Measurements from ENCODE around the gene NCAPG2.

The NCAPG2 gene

DNA sequence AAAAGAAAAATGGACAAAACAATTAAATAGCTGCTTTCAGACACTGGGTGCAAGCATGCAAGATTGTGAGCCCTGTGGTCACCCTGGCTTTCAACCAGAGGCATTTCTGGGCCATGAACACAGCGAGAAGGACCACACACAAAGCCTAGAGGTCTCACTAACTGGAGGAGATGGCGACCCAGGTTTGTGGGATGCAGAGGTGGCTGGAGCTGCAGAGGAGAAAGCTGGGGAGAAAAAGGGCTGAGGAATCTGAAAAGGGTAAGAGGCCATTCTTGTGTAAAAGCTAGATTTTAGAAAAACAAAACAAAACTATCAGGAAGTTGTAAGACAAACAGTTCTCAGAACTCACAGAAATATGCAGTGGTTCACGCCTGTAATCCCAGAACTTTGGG, 86.9 kb downstream of the NCAPG2 start:
- Histone ChIP-seq H3K4me1 (ENCODE audit: control insufficient read depth, insufficient read depth, low read length) (no peaks in the 10 kb centered on the region), H3K27ac (ENCODE audit: insufficient read depth, low read depth, low read length, poor library complexity, severe bottlenecking) (no peak overlapping the region), H3K4me3 (ENCODE audit: insufficient read depth, low read depth, low read length) (no peak overlapping the region), H3K9me3 (ENCODE audit: control insufficient read depth, low read length) (no peaks in the 10 kb centered on the region), H3K36me3 (ENCODE audit: control insufficient read depth, insufficient read depth, low read length) (no peaks in the 10 kb centered on the region), H3K27me3 (ENCODE audit: control insufficient read depth, insufficient read depth, low read length, poor library complexity, severe bottlenecking) (no peaks in the 10 kb centered on the region)
- WGBS, 2 experiments, result 79 to 87% methylated on average over 3 of the region's 3 CpGs

DNA sequence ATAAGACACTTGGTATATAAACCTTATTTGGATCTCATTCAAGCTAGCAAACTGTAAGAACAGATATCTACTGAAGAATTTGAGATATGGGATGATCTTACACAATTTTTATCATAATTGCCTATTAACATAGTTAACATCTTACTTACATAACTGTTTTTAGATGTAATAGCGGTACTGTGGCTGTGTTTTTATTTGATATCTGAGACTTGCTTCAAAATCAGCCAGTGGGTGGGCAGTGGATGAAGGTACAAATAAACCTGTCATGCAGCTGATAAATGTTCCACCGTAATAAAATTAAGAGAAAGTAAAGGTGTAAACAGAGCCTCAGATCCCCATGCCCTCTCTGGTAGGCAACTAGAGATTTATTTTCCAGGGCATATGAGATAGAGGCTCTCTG, 88.6 kb downstream of the NCAPG2 start:
- Histone ChIP-seq H3K4me1 (ENCODE audit: control insufficient read depth, insufficient read depth, low read length) (no peaks in the 10 kb centered on the region), H3K27me3 (ENCODE audit: control insufficient read depth, insufficient read depth, low read length, poor library complexity, severe bottlenecking) (no peaks in the 10 kb centered on the region), H3K4me3 (ENCODE audit: insufficient read depth, low read depth, low read length) (no peak overlapping the region), H3K27ac (ENCODE audit: insufficient read depth, low read depth, low read length, poor library complexity, severe bottlenecking) (no peak overlapping the region), H3K36me3 (ENCODE audit: control insufficient read depth, insufficient read depth, low read length) (no peaks in the 10 kb centered on the region), H3K9me3 (ENCODE audit: control insufficient read depth, low read length) (no peaks in the 10 kb centered on the region)
- 92 to 98% methylated on average over 2 of the region's 2 CpGs for WGBS, 2 experiments

DNA sequence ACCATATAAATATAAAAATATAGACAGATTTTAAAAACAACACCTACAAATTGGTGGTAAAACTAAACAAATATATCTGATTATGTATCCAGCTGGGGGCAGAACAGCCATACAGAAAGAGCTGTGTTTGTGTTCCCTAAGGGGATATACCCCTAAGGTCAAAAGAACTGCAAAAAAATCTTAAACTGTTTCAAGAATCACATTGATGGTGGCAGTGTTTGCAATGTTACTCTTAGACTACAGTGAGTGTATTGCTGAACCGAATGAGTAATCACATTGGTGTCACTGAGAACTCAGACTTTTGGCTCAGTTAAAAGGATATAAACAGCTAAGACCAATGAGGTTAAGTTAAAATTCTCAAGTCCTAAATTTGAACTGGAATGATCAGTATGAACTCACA, 89.9 kb downstream of the NCAPG2 start:
- WGBS, 2 experiments, result 93 to 100% methylated on average over 1 of the region's 1 CpG

DNA sequence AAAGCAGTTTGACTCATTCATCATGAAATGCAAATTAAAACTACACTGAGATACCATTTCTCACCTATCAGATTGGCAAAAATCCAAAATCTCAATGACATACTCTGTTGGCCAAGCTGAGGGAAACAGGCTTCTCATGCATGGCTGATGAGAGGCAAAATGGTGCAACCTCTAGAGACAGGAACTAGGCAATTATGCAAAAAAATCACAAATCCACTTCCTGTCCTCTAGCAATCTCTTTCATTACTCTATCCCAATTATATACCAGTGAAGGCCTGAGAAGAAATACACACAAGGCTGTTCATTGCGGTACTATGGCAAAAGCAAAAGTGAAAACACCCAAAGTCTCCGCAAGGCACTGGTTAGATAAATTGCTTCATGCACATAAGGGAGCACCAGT, 91.1 kb downstream of the NCAPG2 start:
- H3K27ac ChIP-seq (ENCODE audit: insufficient read depth, low read depth, low read length, poor library complexity, severe bottlenecking), result no peak overlapping the region
- H3K36me3 ChIP-seq (ENCODE audit: control insufficient read depth, insufficient read depth, low read length), result no peaks in the 10 kb centered on the region
- no peaks in the 10 kb centered on the region for H3K27me3 ChIP-seq (ENCODE audit: control insufficient read depth, insufficient read depth, low read length, poor library complexity, severe bottlenecking)
- 95% methylated on average over 2 of the region's 2 CpGs for WGBS, 2 experiments
- no peaks in the 10 kb centered on the region for H3K9me3 ChIP-seq (ENCODE audit: control insufficient read depth, low read length)
- H3K4me3 ChIP-seq (ENCODE audit: insufficient read depth, low read depth, low read length), result no peak overlapping the region
- no peaks in the 10 kb centered on the region for H3K4me1 ChIP-seq (ENCODE audit: control insufficient read depth, insufficient read depth, low read length)

More for the DNA sequence above, 89.9 kb downstream of the NCAPG2 start:
- no peak overlapping the region for H3K27ac ChIP-seq (ENCODE audit: insufficient read depth, low read depth, low read length, poor library complexity, severe bottlenecking)
- no peaks in the 10 kb centered on the region for H3K36me3 ChIP-seq (ENCODE audit: control insufficient read depth, insufficient read depth, low read length)
- no peaks in the 10 kb centered on the region for H3K27me3 ChIP-seq (ENCODE audit: control insufficient read depth, insufficient read depth, low read length, poor library complexity, severe bottlenecking)
- no peaks in the 10 kb centered on the region for H3K9me3 ChIP-seq (ENCODE audit: control insufficient read depth, low read length)
- H3K4me3 ChIP-seq (ENCODE audit: insufficient read depth, low read depth, low read length), result no peak overlapping the region
- no peaks in the 10 kb centered on the region for H3K4me1 ChIP-seq (ENCODE audit: control insufficient read depth, insufficient read depth, low read length)

DNA sequence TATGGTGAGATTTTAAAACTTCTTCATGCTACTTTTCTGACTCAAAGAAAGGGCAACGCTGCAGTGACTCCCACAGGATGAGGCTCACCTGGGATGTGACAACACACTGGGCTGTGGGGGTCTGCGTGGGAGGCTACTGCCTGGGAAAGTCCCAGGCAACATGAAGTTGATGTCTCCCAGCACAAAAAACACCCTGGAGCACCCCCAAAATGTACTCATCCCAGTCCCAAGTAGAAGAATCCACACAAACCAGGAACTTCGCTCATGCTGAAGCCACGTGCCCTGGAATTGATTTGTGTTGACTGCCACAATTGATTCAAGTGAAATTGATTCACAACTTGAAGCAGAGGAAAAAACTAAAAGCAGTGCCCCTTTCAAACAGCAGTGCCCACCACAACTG, 92.1 kb downstream of the NCAPG2 start:
- Histone ChIP-seq H3K36me3 (ENCODE audit: control insufficient read depth, insufficient read depth, low read length) (no peaks in the 10 kb centered on the region), H3K27ac (ENCODE audit: insufficient read depth, low read depth, low read length, poor library complexity, severe bottlenecking) (no peak overlapping the region)

DNA sequence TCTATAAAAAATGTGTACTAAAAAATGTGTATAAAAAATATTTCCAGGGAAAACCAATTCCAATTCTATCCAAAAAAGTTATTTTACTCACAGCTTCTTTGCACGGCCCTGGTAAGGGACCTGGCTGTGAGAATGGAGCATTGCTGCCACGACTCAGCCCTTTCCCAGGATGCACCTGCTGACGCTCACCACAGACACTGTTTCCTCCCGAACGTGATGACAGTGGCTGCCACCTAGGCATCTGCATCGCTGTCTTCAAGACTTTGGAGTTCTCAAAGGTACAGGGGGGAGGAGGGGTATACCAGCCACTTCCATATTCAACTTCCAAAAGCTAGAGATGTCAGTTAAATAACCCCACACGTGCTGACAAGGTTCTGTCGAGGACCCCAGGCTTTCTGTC, 93.1 kb downstream of the NCAPG2 start:
- WGBS, 2 experiments, result 87 to 94% methylated on average over 8 of the region's 8 CpGs
- Histone ChIP-seq H3K9me3 (ENCODE audit: control insufficient read depth, low read length) (no peaks in the 10 kb centered on the region), H3K4me1 (ENCODE audit: control insufficient read depth, insufficient read depth, low read length) (no peaks in the 10 kb centered on the region), H3K27me3 (ENCODE audit: control insufficient read depth, insufficient read depth, low read length, poor library complexity, severe bottlenecking) (no peaks in the 10 kb centered on the region), H3K4me3 (ENCODE audit: insufficient read depth, low read depth, low read length) (no peak overlapping the region), H3K27ac (ENCODE audit: insufficient read depth, low read depth, low read length, poor library complexity, severe bottlenecking) (no peak overlapping the region), H3K36me3 (ENCODE audit: control insufficient read depth, insufficient read depth, low read length) (no peaks in the 10 kb centered on the region)

More for the DNA sequence above, 92.1 kb downstream of the NCAPG2 start:
- Histone ChIP-seq H3K4me1 (ENCODE audit: control insufficient read depth, insufficient read depth, low read length) (no peaks in the 10 kb centered on the region), H3K4me3 (ENCODE audit: insufficient read depth, low read depth, low read length) (no peak overlapping the region), H3K27me3 (ENCODE audit: control insufficient read depth, insufficient read depth, low read length, poor library complexity, severe bottlenecking) (no peaks in the 10 kb centered on the region), H3K9me3 (ENCODE audit: control insufficient read depth, low read length) (no peaks in the 10 kb centered on the region)
- 87 to 88% methylated on average over 4 of the region's 4 CpGs for WGBS, 2 experiments

DNA sequence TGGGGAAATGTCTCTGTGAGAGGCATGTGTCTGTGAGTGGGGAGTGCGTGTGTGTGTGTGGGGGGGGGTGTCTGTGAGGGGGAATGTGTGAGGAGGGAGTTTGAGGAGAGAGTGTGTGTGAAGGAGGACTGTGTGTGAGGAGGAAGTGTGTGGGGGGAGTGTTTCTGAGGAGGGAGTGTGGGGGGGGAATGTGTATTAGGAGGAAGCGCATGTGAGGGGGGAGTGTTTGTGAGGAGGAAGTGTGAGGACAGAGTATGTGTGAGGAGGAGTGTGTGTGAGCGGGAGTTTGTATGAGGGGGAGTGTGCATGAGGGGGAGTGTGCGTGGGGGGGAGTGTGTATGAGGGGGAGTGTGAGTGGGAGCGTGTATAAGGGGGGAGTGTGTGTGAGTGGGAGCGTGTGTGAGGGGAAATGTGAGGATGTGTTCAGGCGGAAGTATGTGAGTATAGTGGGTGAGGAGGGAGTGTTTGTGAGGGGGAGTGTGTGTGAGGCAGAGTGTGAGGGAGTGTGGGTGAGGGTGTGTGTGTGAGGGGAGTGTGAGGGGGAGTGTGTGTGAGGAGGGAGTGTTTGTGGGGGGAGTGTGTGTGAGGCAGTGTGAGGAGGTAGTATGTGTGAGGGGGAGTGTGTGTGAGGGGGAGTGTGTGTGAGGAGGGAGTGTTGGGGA, 95.2 kb downstream of the NCAPG2 start:
- no peaks in the 10 kb centered on the region for H3K9me3 ChIP-seq (ENCODE audit: control insufficient read depth, low read length)
- H3K36me3 ChIP-seq (ENCODE audit: control insufficient read depth, insufficient read depth, low read length), result no peaks in the 10 kb centered on the region
- WGBS, 2 experiments, result 84 to 85% methylated on average over 7 of the region's 7 CpGs
- H3K4me3 ChIP-seq (ENCODE audit: insufficient read depth, low read depth, low read length), result no peak overlapping the region
- no peak overlapping the region for H3K27ac ChIP-seq (ENCODE audit: insufficient read depth, low read depth, low read length, poor library complexity, severe bottlenecking)
- no peaks in the 10 kb centered on the region for H3K4me1 ChIP-seq (ENCODE audit: control insufficient read depth, insufficient read depth, low read length)
- H3K27me3 ChIP-seq (ENCODE audit: control insufficient read depth, insufficient read depth, low read length, poor library complexity, severe bottlenecking), result no peaks in the 10 kb centered on the region

DNA sequence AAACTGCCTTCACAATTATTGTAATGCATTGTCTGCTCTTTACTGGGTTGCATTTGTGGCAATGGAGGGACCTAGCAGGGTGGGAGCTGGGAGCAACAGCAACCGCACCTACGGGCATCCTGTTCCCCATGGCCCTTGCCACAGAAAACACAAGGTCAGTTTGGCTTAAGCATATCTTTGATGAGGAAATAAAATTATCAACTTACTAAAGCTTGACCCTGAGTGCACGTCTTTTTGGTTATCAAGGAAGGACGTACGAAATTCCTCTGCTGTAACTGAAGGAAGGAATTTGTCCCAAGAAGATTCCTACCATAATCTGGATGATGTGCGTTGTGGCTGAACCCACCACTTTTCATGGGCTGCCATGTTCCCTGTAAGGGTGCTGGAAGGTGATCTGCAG, 97.0 kb downstream of the NCAPG2 start:
- Histone ChIP-seq H3K27ac (ENCODE audit: insufficient read depth, low read depth, low read length, poor library complexity, severe bottlenecking) (no peak overlapping the region), H3K4me3 (ENCODE audit: insufficient read depth, low read depth, low read length) (no peak overlapping the region)
- 95% methylated on average over 6 of the region's 6 CpGs for WGBS, 2 experiments

DNA sequence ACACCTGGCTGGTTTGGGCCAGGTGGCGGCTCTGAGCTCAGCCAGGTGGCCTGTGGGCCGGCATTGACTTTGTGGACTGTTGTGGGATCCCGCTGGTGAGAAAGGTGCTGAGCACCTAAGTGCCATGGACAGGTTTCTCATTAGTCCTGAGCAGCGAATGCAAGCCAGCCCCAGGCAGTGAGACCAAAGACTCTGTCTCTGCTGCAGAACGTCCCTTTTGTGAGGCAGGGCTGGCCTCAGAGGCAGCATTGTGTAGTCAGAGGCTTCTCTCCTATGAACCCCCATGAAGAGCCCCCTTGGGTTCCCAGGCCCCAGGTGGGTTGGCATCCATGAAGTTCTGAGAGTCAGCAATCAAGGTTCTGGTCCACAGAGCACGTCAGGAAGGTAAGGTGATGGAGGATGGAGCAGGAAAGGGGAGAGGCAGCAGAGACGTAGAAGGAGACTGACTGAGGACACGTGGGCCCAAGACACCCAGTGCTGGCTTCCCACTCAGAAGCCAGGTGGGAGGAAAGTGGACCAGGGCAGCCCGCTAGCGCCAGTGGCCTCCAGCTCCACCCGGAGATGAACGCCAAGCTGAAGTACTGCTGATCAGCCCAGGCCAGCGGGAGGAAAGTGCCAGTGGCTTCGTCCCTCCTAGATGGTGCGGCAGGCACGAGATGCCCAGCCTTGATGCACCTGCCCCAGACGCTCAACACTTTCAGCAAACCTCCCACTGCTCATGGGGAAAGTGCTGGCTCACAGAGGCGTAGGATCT, 97.8 kb downstream of the NCAPG2 start:
- 94 to 95% methylated on average over 18 of the region's 18 CpGs for WGBS, 2 experiments
- H3K4me1 ChIP-seq (ENCODE audit: control insufficient read depth, insufficient read depth, low read length), result no peaks in the 10 kb centered on the region
- H3K4me3 ChIP-seq (ENCODE audit: insufficient read depth, low read depth, low read length), result no peak overlapping the region
- H3K27me3 ChIP-seq (ENCODE audit: control insufficient read depth, insufficient read depth, low read length, poor library complexity, severe bottlenecking), result no peaks in the 10 kb centered on the region
- H3K36me3 ChIP-seq (ENCODE audit: control insufficient read depth, insufficient read depth, low read length), result no peaks in the 10 kb centered on the region
- H3K27ac ChIP-seq (ENCODE audit: insufficient read depth, low read depth, low read length, poor library complexity, severe bottlenecking), result no peak overlapping the region
- H3K9me3 ChIP-seq (ENCODE audit: control insufficient read depth, low read length), result no peaks in the 10 kb centered on the region

More for the DNA sequence above, 97.0 kb downstream of the NCAPG2 start:
- Histone ChIP-seq H3K9me3 (ENCODE audit: control insufficient read depth, low read length) (no peaks in the 10 kb centered on the region), H3K4me1 (ENCODE audit: control insufficient read depth, insufficient read depth, low read length) (no peaks in the 10 kb centered on the region), H3K27me3 (ENCODE audit: control insufficient read depth, insufficient read depth, low read length, poor library complexity, severe bottlenecking) (no peaks in the 10 kb centered on the region), H3K36me3 (ENCODE audit: control insufficient read depth, insufficient read depth, low read length) (no peaks in the 10 kb centered on the region)

DNA sequence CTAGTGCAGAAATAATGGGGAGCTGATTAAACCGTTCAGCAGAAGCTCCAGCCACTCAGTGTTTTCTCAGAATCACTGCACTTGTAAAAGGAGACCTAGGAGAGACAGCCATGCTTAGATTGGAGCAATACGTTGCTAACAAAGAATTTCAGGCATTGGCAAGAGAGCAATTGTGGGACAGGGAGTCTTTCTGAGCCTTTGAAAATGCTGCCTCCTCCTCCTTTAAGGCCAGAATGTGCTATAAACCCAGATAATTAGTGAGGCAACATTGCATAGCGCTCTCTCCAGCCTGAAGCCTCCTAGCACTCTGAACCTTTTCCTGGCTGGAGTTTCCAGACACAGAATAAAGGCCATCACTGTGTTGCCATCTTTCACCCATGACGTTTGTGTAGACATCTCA, 98.5 kb downstream of the NCAPG2 start:
- Histone ChIP-seq H3K9me3 (ENCODE audit: control insufficient read depth, low read length) (no peaks in the 10 kb centered on the region), H3K4me3 (ENCODE audit: insufficient read depth, low read depth, low read length) (no peak overlapping the region), H3K4me1 (ENCODE audit: control insufficient read depth, insufficient read depth, low read length) (no peaks in the 10 kb centered on the region), H3K36me3 (ENCODE audit: control insufficient read depth, insufficient read depth, low read length) (no peaks in the 10 kb centered on the region), H3K27me3 (ENCODE audit: control insufficient read depth, insufficient read depth, low read length, poor library complexity, severe bottlenecking) (no peaks in the 10 kb centered on the region), H3K27ac (ENCODE audit: insufficient read depth, low read depth, low read length, poor library complexity, severe bottlenecking) (no peak overlapping the region)
- WGBS, 2 experiments, result 93 to 94% methylated on average over 4 of the region's 4 CpGs
